ENCODE results near the gene FKBP4. TPM values are rescaled to one million over a fixed set of nuclear protein-coding genes. Genes with fewer than 3 reads are reported as not detected.

The FKBP4 gene
- total RNA-seq, result 28.4 and 38.2 TPM in 2 replicates

GRCh38 chr12:2794736-2795289 lies at the start of gene FKBP4:
FKBP4 (plus strand) TSS chr12:2794970; CDS start chr12:2795140, 170 bp downstream.

GRCh38 chr12:2812290-2813213 lies 17.8 kb downstream of the FKBP4 start, which contains the start of gene ITFG2:
ITFG2 (plus strand) TSS chr12:2812668; CDS start chr12:2812761, 93 bp downstream.

GRCh38 chr12:2834581-2835491 lies 40.1 kb downstream of the FKBP4 start, which contains the start of gene NRIP2:
NRIP2 (minus strand) TSS chr12:2835035; CDS start chr12:2834983, 52 bp downstream.

Other genes with a start within 250 kb of the FKBP4 start
- 16.5 and 18.7 TPM in 2 replicates for gene ITFG2, start 17.7 kb downstream of the FKBP4 start, total RNA-seq
- under 0.01 TPM in 1 of 2 replicates, not detected in the other for gene NRIP2, start 40.1 kb downstream of the FKBP4 start, total RNA-seq
- gene TEX52, start 62.1 kb downstream of the FKBP4 start, total RNA-seq, result not detected in 2 replicates
- gene FOXM1, start 82.2 kb downstream of the FKBP4 start, total RNA-seq, result 8.5 and 9.3 TPM in 2 replicates
- 17.3 and 20.3 TPM in 2 replicates for gene RHNO1, start 82.3 kb downstream of the FKBP4 start, total RNA-seq
- gene TULP3, start 95.9 kb downstream of the FKBP4 start, total RNA-seq, result 18.3 and 21.5 TPM in 2 replicates
- gene TEAD4, start 164.4 kb downstream of the FKBP4 start, total RNA-seq, result 7.0 and 7.6 TPM in 2 replicates